Ovary (tissue), 3 donors: ENCODE data around the gene ALK.

Experiments
- POLR2A ChIP-seq: fragments of 450-650 bp; IDR thresholded peaks from one replicate; pipeline ENCODE4 v1.6.1; 2017; ENCODE audit warnings: antibody characterized with exemption, mild to moderate bottlenecking, moderate library complexity
- TF ChIP-seq, protein P1 (sequence below), 3 donors: fragments of 450-650 bp in 2 of 3; fragments of 200-600 bp in 1 of 3; IDR thresholded peaks; one replicate each; pipeline versions ENCODE4 v1.5.1 to v1.8.0; 2016 to 2022; ENCODE audit warnings: antibody characterized with exemption in 3 of 3, mild to moderate bottlenecking in 1 of 3
- donor health status: DM: no; HTN: no; CAD: no.

GRCh38 chr2:29753671-29754444 lies 167.5 kb downstream of the ALK start:
- TF ChIP-seq, protein P1, sequence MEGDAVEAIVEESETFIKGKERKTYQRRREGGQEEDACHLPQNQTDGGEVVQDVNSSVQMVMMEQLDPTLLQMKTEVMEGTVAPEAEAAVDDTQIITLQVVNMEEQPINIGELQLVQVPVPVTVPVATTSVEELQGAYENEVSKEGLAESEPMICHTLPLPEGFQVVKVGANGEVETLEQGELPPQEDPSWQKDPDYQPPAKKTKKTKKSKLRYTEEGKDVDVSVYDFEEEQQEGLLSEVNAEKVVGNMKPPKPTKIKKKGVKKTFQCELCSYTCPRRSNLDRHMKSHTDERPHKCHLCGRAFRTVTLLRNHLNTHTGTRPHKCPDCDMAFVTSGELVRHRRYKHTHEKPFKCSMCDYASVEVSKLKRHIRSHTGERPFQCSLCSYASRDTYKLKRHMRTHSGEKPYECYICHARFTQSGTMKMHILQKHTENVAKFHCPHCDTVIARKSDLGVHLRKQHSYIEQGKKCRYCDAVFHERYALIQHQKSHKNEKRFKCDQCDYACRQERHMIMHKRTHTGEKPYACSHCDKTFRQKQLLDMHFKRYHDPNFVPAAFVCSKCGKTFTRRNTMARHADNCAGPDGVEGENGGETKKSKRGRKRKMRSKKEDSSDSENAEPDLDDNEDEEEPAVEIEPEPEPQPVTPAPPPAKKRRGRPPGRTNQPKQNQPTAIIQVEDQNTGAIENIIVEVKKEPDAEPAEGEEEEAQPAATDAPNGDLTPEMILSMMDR (IDR thresholded peaks at IDR 0.05): no peak
- TF ChIP-seq POLR2A: no peak
